Upper lobe of left lung (tissue), 4 donors: ENCODE results near the gene FKBP7.

Experiments used
- CTCF ChIP-seq, 6 experiments: fragments of 450-650 bp in 4 of 6; fragments of 200-600 bp in 2 of 6; sonication (generic) in 2 of 6; IDR thresholded peaks; one replicate each; pipeline ENCODE4 v1.5.1; 2016 to 2019; ENCODE audit warnings: antibody characterized with exemption in 6 of 6
- EP300 ChIP-seq, 4 donors: sonication (generic); formaldehyde crosslinking; IDR thresholded peaks; one replicate each; pipeline ENCODE4 v1.5.1; 2017; ENCODE audit warnings: antibody characterized with exemption in 4 of 4, control low read depth in 2 of 4
- POLR2A ChIP-seq, 4 donors: fragments of 450-650 bp; IDR thresholded peaks; one replicate each; pipeline ENCODE4 v1.5.1; 2016 to 2017; ENCODE audit warnings: antibody characterized with exemption in 4 of 4, mild to moderate bottlenecking in 2 of 4
- POLR2AphosphoS5 ChIP-seq, 2 donors: sonication (generic); formaldehyde crosslinking; IDR thresholded peaks; one replicate each; pipeline ENCODE4 v1.5.1; 2017; ENCODE audit warnings: antibody characterized with exemption in 2 of 2

- TF ChIP-seq CTCF (IDR thresholded peaks at IDR 0.05), result no peak
- TF ChIP-seq POLR2A (IDR thresholded peaks at IDR 0.05), result no peak
- no peak for TF ChIP-seq EP300 (IDR thresholded peaks at IDR 0.05)
- no peak for TF ChIP-seq POLR2AphosphoS5 (IDR thresholded peaks at IDR 0.05)
Measured at GRCh38 chr2:178429336-178429735, 49.1 kb downstream of the FKBP7 start.
